ENCODE data around the gene DSTYK.

DSTYK gene

GRCh38 chr1:205171369-205171768, 40.1 kb downstream of the DSTYK start:
- Mint-ChIP-seq H3K9me3 (no peaks in the 10 kb centered on the region), H3K4me1 (peaks cover 15% of the 10 kb centered on the region), H3K4me3 (no peak overlapping the region), H3K27ac (no peak overlapping the region), H3K36me3 (ENCODE audit: low read depth) (peaks cover 46% of the 10 kb centered on the region), H3K27me3 (ENCODE audit: low read depth) (no peaks in the 10 kb centered on the region)
- no peak for TF ChIP-seq CTCF (IDR thresholded peaks at IDR 0.05; ENCODE audit: unreplicated experiment in 3 of 3)

GRCh38 chr1:205170532-205171269, 40.8 kb downstream of the DSTYK start:
- peaks cover 12% of the 10 kb centered on the region for H3K4me1 Mint-ChIP-seq

GRCh38 chr1:205169248-205169647, 42.3 kb downstream of the DSTYK start:
- H3K36me3 Mint-ChIP-seq (ENCODE audit: low read depth), result peaks cover 51% of the 10 kb centered on the region
- no peaks in the 10 kb centered on the region for H3K27me3 Mint-ChIP-seq (ENCODE audit: low read depth)
- peaks cover 6% of the 10 kb centered on the region for H3K4me1 Mint-ChIP-seq
- H3K9me3 Mint-ChIP-seq, result no peaks in the 10 kb centered on the region
- H3K27ac Mint-ChIP-seq, result no peak overlapping the region
- H3K4me3 Mint-ChIP-seq, result no peak overlapping the region
- TF ChIP-seq CTCF (IDR thresholded peaks at IDR 0.05; ENCODE audit: unreplicated experiment in 3 of 3), result no peak

More at GRCh38 chr1:205170532-205171269, 40.8 kb downstream of the DSTYK start:
- Mint-ChIP-seq H3K36me3 (ENCODE audit: low read depth) (peaks cover 46% of the 10 kb centered on the region), H3K9me3 (no peaks in the 10 kb centered on the region), H3K27ac (no peak overlapping the region), H3K27me3 (ENCODE audit: low read depth) (no peaks in the 10 kb centered on the region), H3K4me3 (no peak overlapping the region)
- TF ChIP-seq CTCF (IDR thresholded peaks at IDR 0.05; ENCODE audit: unreplicated experiment in 3 of 3), result no peak

- Mint-ChIP-seq H3K9me3 (no peaks in the 10 kb centered on the region), H3K4me3 (no peak overlapping the region), H3K27me3 (ENCODE audit: low read depth) (no peaks in the 10 kb centered on the region), H3K27ac (no peak overlapping the region), H3K36me3 (ENCODE audit: low read depth) (peaks cover 60% of the 10 kb centered on the region), H3K4me1 (peaks cover 6% of the 10 kb centered on the region)
- TF ChIP-seq CTCF (IDR thresholded peaks at IDR 0.05; ENCODE audit: unreplicated experiment in 3 of 3), result no peak
These were observed 43.2 kb downstream of the DSTYK start for GRCh38 chr1:205168291-205168690.

GRCh38 chr1:205162301-205162700, 49.2 kb downstream of the DSTYK start:
- Mint-ChIP-seq H3K36me3 (ENCODE audit: low read depth) (peaks cover 80% of the 10 kb centered on the region), H3K4me3 (no peak overlapping the region), H3K27me3 (ENCODE audit: low read depth) (no peaks in the 10 kb centered on the region), H3K9me3 (peaks cover 4% of the 10 kb centered on the region), H3K27ac (no peak overlapping the region), H3K4me1 (no peaks in the 10 kb centered on the region)
- TF ChIP-seq CTCF (IDR thresholded peaks at IDR 0.05; ENCODE audit: unreplicated experiment in 3 of 3), result no peak

- Mint-ChIP-seq H3K27ac (no peak overlapping the region), H3K9me3 (peaks cover 16% of the 10 kb centered on the region), H3K27me3 (ENCODE audit: low read depth) (no peaks in the 10 kb centered on the region), H3K36me3 (ENCODE audit: low read depth) (peaks cover 83% of the 10 kb centered on the region), H3K4me1 (no peaks in the 10 kb centered on the region), H3K4me3 (no peak overlapping the region)
- no peak for TF ChIP-seq CTCF (IDR thresholded peaks at IDR 0.05; ENCODE audit: unreplicated experiment in 3 of 3)
These were observed 50.4 kb downstream of the DSTYK start for GRCh38 chr1:205161076-205161475.

Data from nephron (organoid).